ENCODE measurements around the gene TTC7B. TPM values are rescaled to one million over a fixed set of nuclear protein-coding genes. Genes with fewer than 3 reads are reported as not detected.

Gene TTC7B
- total RNA-seq, 1 experiment from 2014 or later: 70.6 TPM

GRCh38 chr14:90552465-90553297, 263.5 kb downstream of the TTC7B start:
- no peaks in the 10 kb centered on the region for H4K20me1 ChIP-seq (ENCODE audit: insufficient read depth)
- ATAC-seq (no peak), DNase-seq (ENCODE audit: low read depth, low spot score) (no peak)
- ChIA-PET CTCF (no interaction called here), POLR2A (no interaction called here), RAD21 (ENCODE audit: low non-redundant PET in 1 of 2, low total read pairs in 2 of 2, uncharacterized antibody in 2 of 2, unreplicated experiment in 2 of 2) (no interaction called here)
- intact Hi-C loops (cut with micrococcal nuclease): no loop called here
- no peaks in the 10 kb centered on the region for H3K9me2 ChIP-seq (ENCODE audit: insufficient read depth)
- no peaks in the 10 kb centered on the region for H3K36me3 ChIP-seq (ENCODE audit: control insufficient read depth in 1 of 2, insufficient read depth in 2 of 2, low read length in 2 of 2)
- H3K9me3 ChIP-seq (ENCODE audit: control insufficient read depth in 1 of 2, insufficient read depth in 1 of 2, low read depth in 1 of 2, low read length in 2 of 2): no peaks in the 10 kb centered on the region
- no TSS peak for BruUV-seq (replicated peaks)
- no peaks in the 10 kb centered on the region for H3K4me1 ChIP-seq (ENCODE audit: control insufficient read depth in 1 of 2, insufficient read depth in 2 of 2, low read length in 2 of 2)
- H3K4me2 ChIP-seq (ENCODE audit: low read length): no peak overlapping the region
- H2AFZ ChIP-seq (ENCODE audit: low read depth, low read length, poor library complexity, severe bottlenecking): no peak overlapping the region
- H3K79me2 ChIP-seq (ENCODE audit: insufficient read depth, low read length): no peaks in the 10 kb centered on the region
- no peak overlapping the region for H3K4me3 ChIP-seq (replicated peaks in 1 of 2; ENCODE audit: low read depth in 1 of 2, low read length in 2 of 2)
- H3K27me3 ChIP-seq (ENCODE audit: insufficient read depth, low read length): no peaks in the 10 kb centered on the region
- no peak overlapping the region for H3K27ac ChIP-seq (ENCODE audit: low read depth, low read length)
- no peak overlapping the region for H3K9ac ChIP-seq (ENCODE audit: low read length)
- TF ChIP-seq MAX (IDR thresholded peaks at IDR 0.05): no peak
- no peak for TF ChIP-seq CBX3 (IDR thresholded peaks at IDR 0.05; ENCODE audit: low read depth)
- TF ChIP-seq, protein P1, sequence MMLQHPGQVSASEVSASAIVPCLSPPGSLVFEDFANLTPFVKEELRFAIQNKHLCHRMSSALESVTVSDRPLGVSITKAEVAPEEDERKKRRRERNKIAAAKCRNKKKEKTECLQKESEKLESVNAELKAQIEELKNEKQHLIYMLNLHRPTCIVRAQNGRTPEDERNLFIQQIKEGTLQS (IDR thresholded peaks at IDR 0.05): no peak
- TF ChIP-seq JUND (IDR thresholded peaks at IDR 0.05): no peak
- no peak for TF ChIP-seq SRF (IDR thresholded peaks at IDR 0.05; ENCODE audit: low read depth)
- no peak for TF ChIP-seq ZBTB33 (IDR thresholded peaks at IDR 0.05; ENCODE audit: extremely low read depth, insufficient replicate concordance, low read length)
